ENCODE measurements around the gene SBK3.
"Not testable (repeated sequence)": the region's sequence is repeated elsewhere in the genome, so short reads cannot be mapped to it uniquely, and the experiment has no call there.

SBK3 gene, protein sequence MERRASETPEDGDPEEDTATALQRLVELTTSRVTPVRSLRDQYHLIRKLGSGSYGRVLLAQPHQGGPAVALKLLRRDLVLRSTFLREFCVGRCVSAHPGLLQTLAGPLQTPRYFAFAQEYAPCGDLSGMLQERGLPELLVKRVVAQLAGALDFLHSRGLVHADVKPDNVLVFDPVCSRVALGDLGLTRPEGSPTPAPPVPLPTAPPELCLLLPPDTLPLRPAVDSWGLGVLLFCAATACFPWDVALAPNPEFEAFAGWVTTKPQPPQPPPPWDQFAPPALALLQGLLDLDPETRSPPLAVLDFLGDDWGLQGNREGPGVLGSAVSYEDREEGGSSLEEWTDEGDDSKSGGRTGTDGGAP

DNA sequence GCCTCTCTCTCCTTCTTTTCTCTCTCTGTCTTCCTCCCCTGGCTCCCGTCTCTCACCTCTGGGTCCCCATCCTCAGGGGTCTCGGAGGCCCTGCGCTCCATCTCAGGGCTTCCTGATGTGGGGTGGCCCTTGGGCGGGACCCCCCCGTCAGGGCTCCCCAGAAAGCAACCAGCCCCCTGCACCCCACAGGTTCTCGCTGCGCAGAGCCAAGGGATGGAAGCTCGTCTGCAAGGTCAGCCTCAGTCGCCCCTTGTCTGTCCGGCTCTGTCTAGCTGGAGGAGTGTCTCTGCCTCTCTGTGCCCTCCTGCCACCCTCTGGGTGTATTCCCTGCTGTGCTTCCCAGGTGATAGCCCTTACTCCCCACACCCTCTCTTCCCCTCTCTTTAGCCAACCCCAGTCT is at the start of gene SBK3:
Gene SBK3, minus strand, starts transcription at position 101 of the 400 bp plus-strand sequence. Its CDS starts 0 bp downstream, at position 101.
- no peak for DNase-seq (ENCODE audit: low spot score)

DNA sequence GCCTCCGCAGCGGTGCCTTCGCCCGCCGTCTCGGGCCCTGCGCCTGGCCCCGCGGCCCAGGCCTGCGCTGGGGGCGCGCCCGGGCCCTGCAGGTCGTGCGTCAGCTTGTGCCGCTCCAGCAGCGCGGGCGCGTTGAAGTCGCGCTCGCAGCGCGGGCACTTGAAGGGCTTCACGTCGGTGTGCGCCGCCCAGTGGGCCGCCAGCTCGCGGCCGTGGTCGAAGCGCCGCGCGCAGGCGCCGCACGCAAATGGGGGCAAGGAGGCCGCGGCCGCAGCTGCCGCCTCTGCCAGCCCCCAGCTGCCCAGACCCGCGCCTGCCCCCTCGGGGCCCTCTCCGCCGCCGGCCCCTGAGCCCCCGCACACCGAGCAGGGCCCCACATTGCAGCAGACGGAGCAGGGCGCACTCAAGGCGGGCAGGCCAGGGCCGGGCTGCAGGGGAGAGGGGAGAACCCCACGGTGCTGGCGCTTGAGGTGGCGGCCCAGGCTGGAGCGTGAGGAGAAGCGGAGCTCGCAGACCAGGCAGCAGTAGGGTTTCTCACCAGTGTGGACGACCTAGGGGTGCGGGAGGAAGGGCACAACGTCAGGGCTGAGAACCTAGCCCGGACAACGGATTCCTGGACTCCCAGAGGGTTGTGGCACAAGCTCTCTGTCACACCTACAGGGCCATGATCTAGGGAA is 47.9 kb upstream of the SBK3 start:
- no peak for DNase-seq (ENCODE audit: low spot score)

DNA sequence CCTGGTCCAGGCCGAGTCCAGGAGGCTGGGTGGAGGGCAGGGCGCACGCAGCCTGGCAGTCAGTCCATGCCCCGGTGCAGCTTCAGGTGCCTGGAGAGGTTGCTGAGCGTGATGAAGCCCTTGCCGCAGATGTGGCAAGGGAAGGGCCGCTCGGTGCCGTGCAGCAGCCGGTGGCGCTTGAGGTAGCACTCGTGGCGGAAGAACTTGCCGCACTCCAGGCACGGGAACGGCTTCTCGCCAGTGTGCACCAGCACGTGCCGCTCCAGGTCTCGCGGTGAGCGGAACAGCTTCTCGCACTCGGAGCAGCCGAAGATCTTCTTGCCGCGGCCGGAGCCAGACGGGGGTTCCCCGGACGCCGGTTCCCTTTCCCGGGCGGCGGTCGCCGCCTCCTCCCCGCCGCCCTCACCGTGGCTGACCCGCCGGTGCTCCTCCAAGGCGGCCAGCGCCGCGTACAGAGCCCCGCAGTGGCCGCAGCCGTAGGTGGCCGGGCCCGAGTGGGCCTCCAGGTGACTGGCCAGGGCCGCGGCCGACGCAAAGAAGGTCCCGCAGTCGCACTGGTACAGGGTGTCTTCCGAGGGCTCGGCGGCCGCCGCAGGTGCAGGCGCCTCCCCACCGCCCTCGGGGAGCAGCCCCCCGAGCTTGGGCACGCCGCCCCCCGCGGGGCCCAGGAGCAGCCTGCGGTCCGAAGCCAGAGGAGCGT is 47.2 kb upstream of the SBK3 start:
- no peak for DNase-seq (ENCODE audit: low spot score)

DNA sequence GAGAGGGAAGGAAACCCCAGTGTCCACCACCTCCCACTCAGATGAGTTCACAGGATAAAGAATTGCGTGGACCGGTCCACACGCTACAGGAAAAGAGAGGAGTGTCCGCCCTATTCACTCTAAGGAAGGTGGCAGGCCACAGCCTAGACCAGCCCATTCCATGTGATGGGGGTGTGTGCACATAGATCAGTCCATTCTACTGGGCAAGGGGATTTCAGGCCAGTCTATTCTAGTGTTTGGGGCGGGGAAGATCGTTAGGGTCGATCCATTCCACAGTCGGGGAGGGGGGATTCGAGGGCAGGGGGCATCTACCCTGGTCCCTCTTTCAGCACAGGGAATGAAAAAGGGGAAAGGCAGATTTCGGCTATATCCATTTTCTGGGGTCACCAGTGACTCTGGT is 46.2 kb upstream of the SBK3 start:
- no peak for DNase-seq (ENCODE audit: low spot score)

DNA sequence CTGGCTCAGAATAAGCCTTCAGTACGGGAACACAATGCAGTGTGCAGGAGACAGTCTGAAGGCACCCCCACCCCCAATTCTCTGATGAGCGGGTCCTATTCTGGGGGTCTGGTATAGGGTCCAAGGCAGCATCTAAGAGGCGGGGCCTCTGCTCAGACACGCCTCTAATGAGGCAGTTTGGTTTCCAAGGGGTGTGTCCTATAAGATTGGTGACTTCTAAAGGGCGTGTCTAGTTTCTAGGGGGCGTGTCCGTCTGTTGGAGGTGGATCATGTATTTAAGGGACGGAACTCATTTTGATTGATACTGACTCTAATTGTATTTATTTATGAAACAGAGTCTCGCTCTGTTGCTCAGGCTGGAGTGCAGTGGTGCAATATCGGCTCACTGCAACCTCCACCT is 45.3 kb upstream of the SBK3 start:
- DNase-seq (ENCODE audit: low spot score), result peak; percentile 16

DNA sequence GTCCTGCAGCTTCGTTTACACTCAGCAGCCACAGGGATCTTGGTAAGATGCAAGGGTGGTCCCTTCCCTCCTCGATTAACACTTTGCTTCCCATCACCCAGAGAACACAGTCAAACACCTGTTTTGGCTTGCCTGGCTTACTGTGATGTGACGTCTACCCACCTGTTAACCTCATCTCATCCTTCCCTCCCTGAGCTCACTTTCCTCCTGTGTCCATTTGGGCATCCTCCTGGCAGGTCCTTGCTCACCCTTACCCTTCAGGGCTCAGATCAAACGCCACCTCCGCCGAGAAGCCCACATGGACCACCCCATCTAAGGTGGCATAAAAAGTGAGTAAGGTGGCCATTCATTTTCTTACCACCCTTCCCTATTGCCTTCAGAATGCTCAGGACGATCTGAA is 44.8 kb upstream of the SBK3 start:
- DNase-seq (ENCODE audit: low spot score), result no peak

DNA sequence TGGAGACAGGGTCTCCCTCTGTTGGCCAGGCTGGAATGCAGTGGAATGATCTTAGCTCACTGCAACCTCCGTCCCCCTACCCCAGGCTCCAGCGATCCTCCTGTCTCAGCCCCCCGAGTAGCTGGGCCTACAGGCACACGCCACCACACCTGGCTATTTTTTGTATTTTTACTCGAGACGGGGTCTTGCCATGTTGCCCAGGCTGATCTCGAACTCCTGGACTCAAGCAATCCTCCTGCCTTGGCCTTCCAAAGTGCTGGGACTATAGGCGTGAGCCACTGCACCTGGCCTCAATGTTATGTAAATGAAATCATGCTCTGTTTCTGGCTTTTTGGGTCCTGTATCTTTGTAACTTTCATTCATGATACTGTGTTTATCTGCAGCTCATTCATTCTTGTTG is 43.4 kb upstream of the SBK3 start:
- no peak for DNase-seq (ENCODE audit: low spot score)

DNA sequence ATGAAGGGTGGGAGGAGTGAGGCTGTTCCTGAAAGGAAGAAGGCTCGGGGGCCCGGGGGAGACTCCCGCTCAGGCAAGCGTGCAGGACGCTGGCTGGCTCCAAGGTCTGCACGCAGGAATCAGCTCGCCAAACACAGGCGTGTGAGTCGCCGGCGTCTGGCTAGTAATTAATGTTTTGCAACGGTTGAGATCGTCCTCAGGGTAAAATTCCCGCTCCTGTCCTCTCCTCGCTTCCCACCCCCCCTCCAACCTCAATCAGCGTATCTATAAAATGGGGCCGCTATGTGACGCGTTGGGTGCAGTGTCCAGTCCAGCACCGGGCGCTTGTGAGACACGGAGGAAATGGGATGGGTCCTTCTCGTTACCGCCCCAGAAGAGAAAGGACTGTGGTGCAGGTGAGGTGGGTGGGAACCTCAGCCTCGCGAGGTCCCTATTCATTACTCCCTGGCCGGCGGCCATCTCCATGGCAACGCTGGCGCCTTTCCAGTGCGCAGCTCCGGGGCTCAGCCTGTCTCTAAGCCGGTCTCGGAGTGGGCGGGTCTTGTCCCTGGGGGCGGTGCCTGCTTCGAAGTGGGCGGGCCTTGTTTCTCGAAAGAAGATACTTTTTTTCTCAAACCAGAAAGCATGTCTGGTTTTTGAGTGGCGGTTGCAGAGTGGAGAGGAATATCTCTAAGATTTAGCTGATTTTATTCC is 41.8 kb upstream of the SBK3 start:
- peak; percentile 98 for DNase-seq (ENCODE audit: low spot score)

DNA sequence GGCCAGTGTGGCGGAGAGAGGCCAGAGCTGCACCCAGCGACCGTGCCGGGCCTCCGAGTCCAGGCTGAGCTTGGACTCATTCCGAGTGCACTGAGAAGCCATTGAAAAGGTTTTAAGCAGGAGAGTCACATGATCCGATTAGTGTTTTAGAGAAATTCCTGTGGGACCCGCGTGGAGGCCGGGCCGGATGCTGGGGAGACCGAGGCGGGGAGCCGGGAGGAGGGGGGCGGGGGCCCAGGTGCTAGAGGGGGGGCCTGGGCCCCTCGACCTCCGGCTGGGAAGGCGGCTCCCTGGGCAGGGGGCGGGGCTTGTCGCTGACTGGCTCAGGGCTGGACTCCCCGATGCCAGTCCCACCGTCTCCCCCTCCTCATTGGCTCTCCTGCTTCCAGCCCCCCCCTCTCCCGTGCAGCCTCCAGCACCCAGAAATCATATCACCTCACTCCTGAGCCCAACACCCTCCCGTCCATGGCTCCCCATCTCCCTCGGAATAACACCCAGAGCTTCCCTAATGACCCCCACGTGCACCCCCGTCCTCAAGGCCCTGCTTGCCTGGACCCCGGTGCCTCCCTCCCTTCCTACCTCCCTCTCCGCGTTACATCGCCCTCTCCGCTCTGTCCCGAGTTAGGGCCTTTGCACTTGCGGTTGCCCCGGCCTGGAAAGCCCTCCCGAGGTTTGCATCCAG is 40.5 kb upstream of the SBK3 start:
- peak; percentile 83 for DNase-seq (ENCODE audit: low spot score)

DNA sequence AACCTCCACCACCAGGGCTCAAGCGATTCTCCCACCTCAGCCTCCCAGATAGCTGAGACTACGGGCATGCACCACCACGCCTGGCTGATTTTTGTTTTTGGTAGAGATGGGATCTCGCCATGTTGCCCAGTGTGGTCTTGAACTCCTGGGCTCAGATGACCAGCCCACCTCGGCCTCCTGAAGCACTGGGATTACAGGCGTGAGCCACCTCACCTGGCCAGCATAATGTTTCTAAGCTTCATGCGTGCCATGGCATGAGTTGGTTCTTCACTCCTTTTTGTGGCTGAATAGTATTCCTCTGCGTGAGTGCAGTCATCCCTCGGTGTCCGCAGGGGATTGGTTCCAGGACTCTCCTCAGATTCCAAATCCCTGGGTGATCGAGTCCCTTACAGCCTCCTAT is 39.5 kb upstream of the SBK3 start:
- no peak for DNase-seq (ENCODE audit: low spot score)

DNA sequence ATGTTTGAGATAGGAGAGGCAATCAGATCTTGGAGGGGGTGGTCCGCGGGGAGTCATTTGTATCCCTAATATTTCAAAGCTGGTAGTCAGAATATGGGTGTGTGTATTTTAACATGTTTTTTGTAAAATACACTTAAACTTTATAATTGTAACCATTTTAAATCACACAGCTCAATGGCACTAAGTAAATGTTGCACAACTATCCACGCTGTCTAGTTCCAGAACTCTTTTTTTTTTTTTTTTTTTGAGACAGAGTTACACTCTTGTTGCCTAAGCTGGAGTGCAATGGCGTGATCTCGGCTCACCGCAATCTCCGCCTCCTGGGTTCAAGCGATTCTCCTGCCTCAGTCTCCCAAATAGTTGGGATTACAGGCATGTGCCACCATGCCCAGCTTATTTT is 38.6 kb upstream of the SBK3 start:
- DNase-seq (ENCODE audit: low spot score), result not testable (repeated sequence)

DNA sequence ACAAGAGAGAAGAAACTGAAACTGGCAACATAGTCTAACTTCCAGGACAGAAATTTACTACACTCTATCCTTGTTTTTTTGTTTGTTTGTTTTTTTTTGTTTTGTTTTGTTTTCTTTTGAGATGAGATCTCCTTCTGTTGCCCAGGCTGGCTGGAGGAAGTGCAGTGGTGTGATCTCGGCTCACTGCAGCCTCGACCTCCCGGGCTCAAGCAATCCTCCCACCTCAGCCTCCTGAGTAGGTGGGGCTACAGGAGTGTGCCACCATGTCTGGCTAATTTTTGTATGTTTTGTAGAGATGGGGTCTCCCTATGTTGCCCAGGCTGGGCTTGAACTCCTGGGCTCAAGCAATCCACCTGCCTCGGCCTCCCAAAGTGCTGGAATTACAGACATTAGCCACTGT is 36.9 kb upstream of the SBK3 start:
- DNase-seq (ENCODE audit: low spot score), result not testable (repeated sequence)

DNA sequence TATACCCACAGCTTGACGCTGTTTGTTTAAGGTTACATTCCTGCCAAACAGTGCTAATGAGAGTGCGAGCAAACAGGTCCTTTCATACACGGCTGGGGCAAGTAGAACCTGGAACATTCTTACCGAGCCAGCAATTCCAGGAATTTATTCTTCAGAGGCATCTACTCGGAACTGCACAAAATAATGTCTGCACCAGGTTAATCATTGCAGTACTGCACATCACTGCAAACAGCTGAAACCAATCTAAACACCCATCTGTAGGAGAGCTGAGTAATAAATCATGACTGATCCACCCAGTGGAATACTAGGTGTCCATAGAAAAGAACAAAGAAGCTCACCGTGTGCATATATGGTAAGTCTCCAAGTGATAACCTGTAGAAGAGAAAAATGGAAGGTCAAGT is 36.5 kb upstream of the SBK3 start:
- peak; percentile 93 for DNase-seq (ENCODE audit: low spot score)

DNA sequence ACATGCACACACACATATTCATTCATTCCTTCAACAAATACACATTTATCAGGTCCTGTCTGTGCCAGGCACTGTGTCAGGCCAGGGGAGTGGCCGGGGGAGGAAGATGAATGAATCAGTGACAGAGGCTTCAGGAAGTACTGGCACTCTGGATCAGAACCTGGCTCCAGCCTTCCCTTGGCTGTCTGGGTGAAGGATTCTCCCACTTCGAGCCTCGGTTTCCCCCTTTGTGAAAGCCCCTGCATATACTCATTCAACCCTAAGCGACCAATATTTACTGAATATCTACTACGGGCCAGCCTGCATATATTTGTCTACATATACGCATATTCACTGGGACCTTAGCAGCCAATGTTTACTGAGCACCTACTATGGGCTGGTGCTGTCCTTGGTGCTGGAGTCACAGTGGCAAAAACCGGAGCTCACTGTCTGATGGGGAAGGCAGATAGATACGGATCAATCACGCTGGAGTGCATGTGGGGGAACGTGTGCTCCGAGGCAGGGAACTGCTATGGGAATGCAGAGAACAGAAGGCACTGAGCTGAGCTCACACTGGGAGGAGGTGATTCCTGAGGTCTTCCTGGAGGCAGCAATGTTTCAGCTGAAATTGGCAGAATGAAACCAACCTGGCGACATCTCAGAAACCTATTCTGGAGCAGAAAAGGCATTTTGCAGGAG is 35.9 kb upstream of the SBK3 start:
- no peak for DNase-seq (ENCODE audit: low spot score)

DNA sequence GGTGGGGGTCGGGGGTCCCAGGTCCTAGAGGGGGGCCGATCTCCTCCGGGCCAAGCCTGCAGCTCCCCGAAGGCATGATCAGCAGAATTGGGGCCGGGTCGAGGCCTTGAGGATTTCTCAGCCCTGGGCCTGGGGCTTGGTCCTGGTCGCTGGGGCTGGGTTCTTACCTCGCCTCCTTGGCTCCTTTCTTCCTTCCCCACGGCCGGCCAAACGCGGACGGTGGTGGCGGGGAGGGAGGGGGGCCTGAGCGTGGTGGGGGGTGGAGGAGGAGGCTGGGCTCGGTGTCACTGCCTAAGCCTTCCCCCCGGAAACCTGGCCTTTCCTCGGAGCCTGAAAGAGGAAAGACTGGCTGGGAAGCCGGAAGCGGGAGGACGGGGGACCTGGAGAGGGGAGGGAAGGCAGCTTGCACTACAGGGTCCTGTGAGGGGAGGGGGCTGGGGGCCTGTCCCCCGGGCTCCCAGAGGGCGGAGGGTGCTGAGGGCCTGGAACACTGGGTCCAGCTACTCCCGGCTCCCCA is 35.3 kb upstream of the SBK3 start, which contains the start of gene ZNF579:
Gene ZNF579, minus strand, starts transcription at position 221 of the 517 bp plus-strand sequence. CDS start 1,209 bp downstream, outside the sequence.
- DNase-seq (ENCODE audit: low spot score), result peak; percentile 90

DNA sequence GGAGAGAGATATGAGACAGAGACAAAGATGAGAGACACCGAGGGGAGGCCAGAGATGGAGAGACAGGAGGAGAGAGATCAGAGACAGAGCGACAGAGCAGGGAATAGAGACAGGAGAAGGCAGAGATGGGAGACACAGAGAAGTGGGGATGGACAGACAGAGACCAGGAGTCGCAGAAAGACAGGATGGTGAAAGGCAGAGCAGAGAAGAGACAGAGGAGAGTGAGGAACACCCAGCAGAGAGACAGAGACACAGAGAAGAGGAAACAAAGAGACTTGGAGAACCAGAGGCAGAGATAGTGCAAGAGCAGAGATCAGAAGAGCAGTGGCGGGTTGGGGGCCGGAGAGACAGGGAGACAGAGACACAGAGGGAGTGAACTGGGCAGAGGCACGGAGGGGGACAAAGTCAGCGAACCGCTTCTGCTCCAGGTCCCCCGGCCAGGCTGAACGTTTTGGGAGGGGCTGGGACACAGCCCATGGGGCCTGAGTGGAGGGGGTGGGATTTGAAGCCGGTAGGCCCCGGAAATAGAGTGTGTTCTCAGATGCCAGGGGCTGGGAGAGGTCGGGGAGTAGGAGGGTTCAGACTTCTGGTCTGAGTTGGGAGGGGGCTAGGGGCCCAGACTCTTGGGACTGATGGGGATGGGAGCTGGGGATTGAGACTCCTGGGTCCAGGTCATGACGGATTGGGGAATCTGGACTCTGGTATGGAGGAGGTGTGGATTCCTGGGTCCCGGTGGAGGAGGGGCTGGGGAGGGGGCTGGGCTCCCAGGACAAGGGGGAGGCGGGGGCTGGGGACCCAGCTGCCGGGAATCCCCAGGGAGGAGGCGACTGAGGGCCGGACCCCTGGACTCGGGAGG is 34.7 kb upstream of the SBK3 start:
- peak; percentile 45 for DNase-seq (ENCODE audit: low spot score)

DNA sequence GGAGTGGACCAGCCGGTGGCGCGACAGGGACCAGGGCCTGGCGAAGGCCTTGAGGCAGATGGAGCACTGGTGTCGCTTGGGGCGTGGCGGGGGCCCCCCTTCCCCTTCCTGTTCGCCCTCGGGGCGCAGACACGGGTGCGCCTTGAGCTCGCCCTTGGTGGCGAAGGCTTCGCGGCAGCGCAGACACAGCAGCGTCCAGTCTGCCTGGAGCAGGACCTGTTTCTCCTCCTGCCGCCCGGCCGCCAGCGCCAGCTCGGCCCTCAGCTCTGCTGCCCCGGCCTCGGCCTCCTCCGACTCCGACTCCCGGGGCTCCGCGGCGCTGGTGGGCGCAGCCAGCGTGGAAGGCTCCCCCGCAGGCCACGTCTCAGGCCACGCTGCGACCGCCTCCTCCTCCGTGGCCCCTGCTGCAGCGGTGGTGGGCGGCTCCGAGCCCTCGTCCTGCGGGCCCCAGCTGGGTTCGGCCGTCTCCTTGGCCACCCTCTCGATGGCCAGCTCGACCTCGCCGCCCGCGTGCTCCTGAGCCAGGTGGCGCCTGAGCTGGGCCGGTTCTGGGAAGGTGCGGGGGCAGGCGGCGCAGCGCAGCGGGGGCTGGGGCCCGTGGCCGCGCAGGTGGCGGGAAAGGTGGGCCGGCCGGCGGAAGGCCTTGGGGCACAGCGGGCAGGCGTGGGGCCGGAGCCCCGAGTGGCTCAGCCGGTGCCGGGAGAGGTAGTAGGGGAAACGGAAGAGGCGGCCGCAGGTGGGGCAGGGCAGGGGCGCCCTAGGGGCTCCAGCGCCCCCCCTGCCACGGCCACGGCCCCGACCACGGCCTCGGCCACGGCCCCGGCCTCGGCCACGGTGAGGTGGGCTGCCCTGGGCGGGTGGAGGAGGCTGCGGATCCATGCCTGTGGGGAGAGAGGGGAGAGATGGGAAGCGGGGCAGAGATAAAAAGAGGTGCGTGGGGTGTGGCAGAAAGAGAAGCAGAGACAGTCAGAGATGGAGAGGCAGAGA is 33.7 kb upstream of the SBK3 start:
- DNase-seq (ENCODE audit: low spot score), result no peak

DNA sequence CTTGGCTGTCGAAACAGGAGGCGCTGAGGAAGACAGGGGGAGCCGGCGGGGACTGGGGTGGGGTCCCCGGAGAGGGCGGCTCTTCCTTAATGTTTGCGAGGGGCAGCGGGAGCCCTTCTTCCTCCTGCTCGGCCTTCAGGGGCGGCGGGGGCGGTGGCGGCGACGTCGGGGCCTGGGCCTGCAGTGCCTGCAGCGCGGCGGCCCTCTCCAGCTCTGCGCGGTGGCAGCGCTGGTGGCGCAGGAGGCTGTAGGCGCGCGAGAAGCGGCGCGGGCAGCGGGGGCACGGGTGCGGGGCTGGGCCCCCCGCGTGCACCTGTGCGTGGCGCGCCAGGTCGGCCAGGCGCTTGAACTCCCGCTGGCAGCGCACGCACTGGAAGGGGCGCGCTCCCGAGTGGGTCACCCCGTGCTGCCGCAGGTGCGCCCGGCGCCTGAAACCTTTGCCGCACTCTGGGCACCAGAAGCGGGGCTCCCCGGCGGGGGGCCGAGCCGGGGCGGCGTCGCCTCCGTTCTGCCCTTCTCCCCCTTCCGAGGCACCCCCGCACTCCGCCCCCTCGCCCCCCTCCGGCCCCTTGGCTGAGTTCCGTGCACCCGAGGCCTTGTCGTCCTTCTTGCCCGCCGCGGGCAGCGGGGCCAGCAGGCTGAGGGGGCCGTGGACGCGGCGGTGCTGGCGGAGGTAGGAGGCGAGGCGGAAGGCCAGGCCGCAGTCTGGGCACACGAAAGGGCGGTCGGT is 32.9 kb upstream of the SBK3 start:
- DNase-seq (ENCODE audit: low spot score), result no peak
